ENCODE measurements around the gene GALNT2.
A peak's percentile ranks its signal among the peaks of the same experiment; 100 is the strongest.

GALNT2 gene

GRCh38 chr1:230091473-230092231 is 24.6 kb downstream of the GALNT2 start:
- no peak for DNase-seq (ENCODE audit: low spot score)

GRCh38 chr1:230094746-230095145 is 27.7 kb downstream of the GALNT2 start:
- DNase-seq (ENCODE audit: low spot score): no peak

- no peak for DNase-seq (ENCODE audit: low spot score)
Observed at GRCh38 chr1:230095938-230096337, 28.9 kb downstream of the GALNT2 start.

- DNase-seq (ENCODE audit: low spot score): no peak
Observed at GRCh38 chr1:230097370-230097769, 30.3 kb downstream of the GALNT2 start.

GRCh38 chr1:230098723-230099122 is 31.7 kb downstream of the GALNT2 start:
- DNase-seq (ENCODE audit: low spot score): no peak

- no peak for DNase-seq (ENCODE audit: low spot score)
Observed at GRCh38 chr1:230099465-230099864, 32.4 kb downstream of the GALNT2 start.

GRCh38 chr1:230100932-230101331 is 33.9 kb downstream of the GALNT2 start:
- DNase-seq (ENCODE audit: low spot score): no peak

GRCh38 chr1:230101556-230101955 is 34.5 kb downstream of the GALNT2 start:
- no peak for DNase-seq (ENCODE audit: low spot score)

- no peak for DNase-seq (ENCODE audit: low spot score)
Observed at GRCh38 chr1:230102046-230102445, 35.0 kb downstream of the GALNT2 start.

- no peak for DNase-seq (ENCODE audit: low spot score)
Observed at GRCh38 chr1:230102472-230102871, 35.4 kb downstream of the GALNT2 start.

- DNase-seq (ENCODE audit: low spot score): no peak
Observed at GRCh38 chr1:230103306-230104173, 36.5 kb downstream of the GALNT2 start.

- peak; percentile 88 for DNase-seq (ENCODE audit: low spot score)
Observed at GRCh38 chr1:230104395-230105244, 37.6 kb downstream of the GALNT2 start.

- no peak for DNase-seq (ENCODE audit: low spot score)
Observed at GRCh38 chr1:230105245-230105753, 38.3 kb downstream of the GALNT2 start.

GRCh38 chr1:230105754-230106625 is 39.0 kb downstream of the GALNT2 start:
- DNase-seq (ENCODE audit: low spot score): no peak

GRCh38 chr1:230107941-230108340 is 40.9 kb downstream of the GALNT2 start:
- peak; percentile 54 for DNase-seq (ENCODE audit: low spot score)

GRCh38 chr1:230108580-230108979 is 41.5 kb downstream of the GALNT2 start:
- DNase-seq (ENCODE audit: low spot score): no peak

- DNase-seq (ENCODE audit: low spot score): no peak
Observed at GRCh38 chr1:230109066-230109465, 42.0 kb downstream of the GALNT2 start.

GRCh38 chr1:230109895-230110667 is 43.0 kb downstream of the GALNT2 start:
- DNase-seq (ENCODE audit: low spot score): no peak

- DNase-seq (ENCODE audit: low spot score): no peak
Observed at GRCh38 chr1:230110971-230111370, 43.9 kb downstream of the GALNT2 start.

GRCh38 chr1:230112131-230112701 is 45.2 kb downstream of the GALNT2 start:
- peak; percentile 91 for DNase-seq (ENCODE audit: low spot score)

Measured in Ammon's horn (tissue), 1 donor.